G401.6 (cell line): ENCODE data around the gene CNGB1.
"Not testable (repeated sequence)": the region's sequence is repeated elsewhere in the genome, so short reads cannot be mapped to it uniquely, and the experiment has no call there.

Experiments
- FAIRE-seq: peaks from 2 replicates; lab custom pipeline; 2012; peaks lifted over from hg19 to GRCh38; lab: Jason Lieb, UNC

Gene CNGB1

DNA sequence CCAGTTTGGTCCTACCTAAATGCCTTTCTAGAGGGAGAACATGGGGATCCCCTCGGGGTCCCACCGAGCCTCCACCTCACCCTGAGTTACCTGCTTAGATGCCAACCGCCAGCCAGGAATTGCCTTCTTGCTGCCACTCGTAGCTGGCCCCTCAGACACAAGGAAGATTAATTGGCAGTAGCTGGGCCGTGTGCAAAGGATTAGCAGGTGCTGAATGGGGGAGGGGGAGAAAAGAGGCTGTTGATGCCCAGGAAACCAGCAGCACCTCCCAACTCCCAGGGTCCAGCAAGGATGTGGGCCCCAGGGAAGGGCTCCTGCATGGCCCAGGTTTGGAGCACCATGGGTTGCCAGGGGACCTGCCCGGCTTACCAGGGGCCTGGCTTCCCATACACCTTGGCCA is at the start of gene CNGB1:
TSS of gene CNGB1 (minus strand) at position 159 of the 400 bp plus-strand sequence. CDS start 3,842 bp downstream, outside the sequence.
- no peak for FAIRE-seq

DNA sequence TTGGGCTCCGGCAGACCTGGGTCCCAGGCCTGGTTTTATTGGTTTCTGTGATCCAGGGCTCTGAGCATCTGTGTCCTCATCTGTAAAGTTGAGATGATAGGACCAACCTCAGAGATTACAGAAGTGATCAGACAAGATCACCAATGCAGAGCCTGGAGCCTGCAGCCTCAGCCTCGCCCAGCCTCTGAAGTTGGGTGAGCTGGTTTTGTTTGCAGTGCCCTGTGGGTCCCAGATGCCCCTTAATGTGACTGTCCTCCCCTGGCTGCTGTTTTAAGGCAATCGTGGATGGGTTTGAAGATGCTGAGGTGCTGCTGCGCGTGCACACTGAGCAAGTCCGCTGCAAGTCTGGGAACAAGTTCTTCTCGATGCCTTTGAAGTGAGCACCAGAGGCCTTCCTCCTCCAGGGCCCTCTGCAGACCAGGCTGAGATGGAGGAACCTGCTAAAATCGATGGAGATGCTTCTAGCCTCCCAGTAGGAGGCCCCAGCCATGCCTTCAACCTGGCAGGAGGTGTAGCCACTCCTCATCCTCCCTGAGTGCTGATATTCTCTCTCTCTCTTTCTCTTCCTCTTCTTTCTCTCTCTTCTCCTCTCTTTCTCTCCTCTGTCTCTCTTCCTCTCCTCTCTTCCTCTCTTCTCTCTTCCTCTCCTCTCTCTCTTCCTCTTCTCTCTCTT is 49.1 kb upstream of the CNGB1 start:
- FAIRE-seq = no peak

DNA sequence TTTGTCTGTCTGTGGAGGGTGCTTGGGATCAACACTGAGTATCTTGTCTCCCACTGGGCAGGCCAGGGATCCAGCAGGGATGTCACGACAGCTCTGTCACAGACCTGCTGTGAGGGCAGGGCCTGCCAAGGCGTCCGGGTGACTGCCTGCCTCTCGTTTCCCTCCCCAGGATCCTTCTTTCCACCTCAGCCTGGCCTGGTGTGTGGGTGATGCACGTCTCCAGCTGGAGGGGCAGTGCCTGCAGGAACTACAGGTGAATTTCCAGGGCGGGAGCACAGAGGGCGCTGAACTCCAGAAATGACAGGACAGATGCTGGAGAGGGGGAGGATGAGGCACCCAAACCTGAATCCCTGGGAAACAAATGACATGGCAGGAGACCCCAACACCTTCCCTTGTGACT is 47.9 kb upstream of the CNGB1 start:
- no peak for FAIRE-seq

DNA sequence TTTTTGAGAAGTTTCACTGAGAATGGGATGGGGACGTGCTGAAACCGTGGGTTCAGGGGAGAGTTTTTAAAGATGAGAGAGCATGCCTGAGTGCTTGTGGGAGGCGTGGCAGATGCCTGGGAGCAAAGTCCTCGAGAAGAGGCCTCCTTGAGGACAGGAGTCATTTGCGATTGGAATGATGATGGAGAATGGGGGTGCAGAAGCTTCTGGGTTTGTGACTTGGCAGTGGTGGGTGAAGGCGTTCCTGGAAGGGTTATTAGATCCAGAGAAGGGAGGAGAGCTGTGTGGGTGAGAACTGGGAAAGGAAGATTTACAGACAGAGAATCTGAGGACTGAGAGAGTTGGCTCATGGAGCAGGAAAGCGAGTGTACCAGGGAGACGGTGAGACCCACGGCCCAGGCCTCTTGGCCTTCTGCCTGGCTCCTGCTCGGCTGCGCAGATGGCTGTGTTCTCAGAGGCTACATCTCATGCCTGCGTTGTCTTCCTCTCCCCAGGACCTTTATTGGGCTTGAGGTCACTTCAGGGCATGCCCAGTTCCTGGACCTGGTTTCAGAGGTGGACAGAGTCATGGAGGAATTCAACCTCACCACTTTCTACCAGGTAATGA is 46.0 kb upstream of the CNGB1 start:
- no peak for FAIRE-seq

DNA sequence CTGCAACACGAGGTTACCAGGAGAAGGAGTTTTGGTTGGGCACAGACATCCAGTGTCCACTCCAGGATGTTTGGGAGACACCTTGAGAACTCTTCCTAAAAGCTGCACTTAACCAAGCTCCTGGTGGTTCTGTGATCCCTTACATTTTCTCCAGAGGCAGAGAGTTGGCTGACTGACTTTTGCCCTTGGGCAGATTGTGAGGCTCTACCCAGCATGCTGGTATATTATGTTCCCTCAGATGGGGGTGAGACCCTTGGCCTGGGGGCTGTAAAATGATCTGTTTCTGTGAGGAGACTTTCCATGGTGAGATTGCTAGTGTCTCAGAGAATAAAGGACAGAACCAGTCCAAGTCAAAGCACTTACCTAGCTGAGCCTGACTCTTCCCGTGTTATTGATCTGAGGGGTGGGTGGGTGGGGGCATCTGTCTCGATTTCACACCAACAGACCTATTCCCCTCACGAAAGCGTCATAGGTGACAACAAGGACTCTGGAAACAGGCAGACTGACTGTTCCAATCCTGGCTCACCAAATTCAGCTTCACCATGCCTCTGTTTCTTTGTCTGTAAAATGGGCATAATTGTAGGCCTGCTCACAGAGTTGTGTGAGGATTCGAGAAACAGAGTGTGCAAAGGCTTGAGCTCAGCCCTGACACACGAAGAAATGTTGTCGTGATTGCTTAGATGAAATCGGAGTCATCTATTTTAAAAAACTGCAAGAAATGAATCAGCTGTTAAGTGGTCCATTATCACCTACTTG is 42.5 kb upstream of the CNGB1 start:
- no peak for FAIRE-seq

DNA sequence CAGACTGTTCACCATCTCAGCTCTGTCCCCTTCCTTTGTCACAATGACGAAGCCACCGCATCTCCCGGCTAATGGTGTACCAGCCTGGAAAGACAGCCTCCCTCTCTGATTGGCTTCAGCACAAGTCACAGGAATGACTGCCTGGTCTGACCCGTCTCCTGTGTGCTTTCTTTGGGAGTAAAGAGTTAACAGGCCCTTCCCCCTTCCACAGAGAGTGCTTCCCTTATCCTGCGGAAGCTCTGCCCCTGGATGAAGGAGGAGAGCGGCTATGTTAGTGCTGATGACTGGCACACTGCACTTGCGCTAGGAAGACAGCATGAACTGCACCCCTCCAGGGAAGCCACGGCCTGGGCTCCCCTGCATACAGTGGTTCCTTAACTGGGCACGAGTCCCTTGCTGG is 41.6 kb upstream of the CNGB1 start:
- FAIRE-seq = no peak

DNA sequence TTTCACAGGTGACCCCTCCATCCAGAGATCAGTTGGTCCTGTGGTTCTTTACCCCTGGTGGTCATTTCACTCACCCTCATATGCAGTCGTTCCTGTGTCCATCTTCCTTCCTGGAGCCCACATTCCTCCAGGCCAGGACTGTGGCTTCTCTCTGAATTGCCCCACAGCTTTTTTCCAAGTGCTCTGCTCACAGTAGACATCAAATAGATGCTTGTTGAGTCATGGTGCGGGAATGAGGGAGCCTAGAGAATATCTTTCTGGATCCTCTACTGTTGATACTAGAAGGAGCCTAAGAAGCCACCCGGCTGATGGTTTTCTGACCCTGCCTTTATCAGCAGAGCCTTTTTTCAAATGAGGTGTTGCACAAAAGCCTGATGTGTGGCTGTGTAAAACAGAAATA is 40.7 kb upstream of the CNGB1 start:
- no peak for FAIRE-seq

DNA sequence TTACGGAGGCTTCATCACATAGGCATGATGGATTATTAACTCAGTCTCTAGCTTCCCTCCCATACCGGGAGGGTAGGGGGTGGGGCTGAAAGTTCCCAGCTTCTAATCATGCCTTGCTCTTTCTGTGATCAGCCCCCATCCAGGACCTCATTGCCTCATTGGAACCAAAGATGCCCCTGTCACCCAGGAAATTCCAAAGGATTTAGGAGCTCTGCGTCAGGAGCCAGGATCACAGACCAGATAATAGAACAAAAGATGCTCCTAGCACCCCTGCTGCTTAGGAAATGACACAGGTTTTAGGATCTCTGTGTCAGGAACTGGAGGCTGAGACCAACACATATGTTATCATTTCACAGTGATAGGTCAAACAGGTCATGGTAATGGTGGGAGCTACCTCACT is 40.0 kb upstream of the CNGB1 start:
- FAIRE-seq = no peak

DNA sequence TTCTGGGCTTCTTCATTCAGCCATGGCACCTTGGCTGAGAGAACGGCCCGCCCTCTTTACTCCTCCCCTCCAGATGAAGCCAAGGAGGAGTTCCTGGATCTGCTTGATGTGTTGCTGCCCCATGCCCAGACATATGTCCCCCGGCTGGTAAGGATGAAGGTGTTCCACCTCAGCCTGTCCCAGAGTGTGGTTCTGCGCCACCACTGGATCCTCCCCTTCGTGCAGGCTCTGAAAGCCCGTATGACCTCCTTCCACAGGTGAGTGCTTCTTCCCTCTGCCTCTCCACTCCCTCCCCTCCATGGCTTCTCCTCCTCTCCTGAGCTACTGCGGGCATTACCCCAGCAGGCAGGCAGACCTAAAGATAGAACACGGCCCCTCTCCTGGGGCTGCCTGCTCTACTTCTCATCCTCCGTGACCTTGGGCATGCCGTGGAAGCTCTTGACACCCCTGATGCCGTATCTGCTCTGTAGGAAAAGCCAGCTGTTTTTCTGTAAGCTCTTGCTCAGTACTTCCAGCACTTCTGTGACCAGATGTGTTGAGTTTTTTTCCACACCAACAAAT is 39.0 kb upstream of the CNGB1 start:
- no peak for FAIRE-seq

DNA sequence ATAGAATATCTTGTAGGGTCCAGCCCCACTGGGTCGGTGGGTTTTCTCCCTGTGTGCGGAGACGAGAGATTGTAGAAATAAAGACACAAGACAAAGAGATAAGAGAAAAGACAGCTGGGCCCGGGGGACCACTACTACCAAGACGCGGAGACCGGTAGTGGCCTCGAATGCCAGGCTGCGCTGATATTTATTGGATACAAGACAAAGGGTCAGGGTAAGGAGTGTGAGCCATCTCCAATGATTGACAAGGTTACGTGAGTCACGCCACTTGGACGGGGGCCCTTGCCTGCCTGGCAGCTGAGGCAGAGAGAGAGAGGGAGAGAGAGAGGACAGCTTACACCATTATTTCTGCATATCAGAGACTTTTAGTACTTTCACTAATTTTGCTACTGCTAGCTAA is 33.8 kb upstream of the CNGB1 start:
- not testable (repeated sequence) for FAIRE-seq

DNA sequence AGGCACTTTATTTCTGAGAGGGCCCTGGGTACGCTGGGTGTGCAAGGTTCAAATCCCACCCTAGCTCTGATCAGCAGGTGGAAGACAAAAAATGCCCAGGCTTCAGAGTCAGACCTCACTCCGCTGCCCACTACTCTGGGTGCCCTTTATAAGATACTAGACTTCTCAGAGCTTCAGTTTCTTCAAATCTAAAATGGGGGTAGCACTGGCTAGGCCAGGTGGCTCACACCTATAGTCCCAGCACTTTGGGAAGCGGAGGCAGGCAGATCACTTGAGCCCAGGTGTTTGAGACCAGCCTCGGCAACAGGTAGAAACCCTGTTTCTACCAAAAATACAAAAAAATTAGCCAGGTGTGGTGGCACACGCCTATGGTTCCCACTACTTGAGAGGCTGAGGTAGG is 32.0 kb upstream of the CNGB1 start:
- no peak for FAIRE-seq

DNA sequence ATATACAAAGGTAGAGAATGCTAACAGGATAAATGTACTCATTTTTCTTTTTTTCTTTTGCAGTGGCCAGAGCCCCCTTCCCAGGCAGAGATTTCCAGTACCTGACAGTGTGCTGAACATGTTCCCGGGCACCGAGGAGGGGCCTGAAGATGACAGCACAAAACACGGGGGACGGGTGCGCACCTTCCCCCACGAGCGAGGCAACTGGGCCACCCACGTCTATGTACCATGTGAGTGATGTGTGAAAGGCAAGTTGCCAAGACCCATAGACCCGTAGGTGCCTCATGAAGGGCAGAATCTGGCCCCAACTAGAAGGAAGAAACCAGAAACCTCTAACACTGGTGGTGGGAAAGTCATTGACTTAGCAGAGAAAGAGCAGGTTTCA is 31.5 kb upstream of the CNGB1 start:
- no peak for FAIRE-seq

DNA sequence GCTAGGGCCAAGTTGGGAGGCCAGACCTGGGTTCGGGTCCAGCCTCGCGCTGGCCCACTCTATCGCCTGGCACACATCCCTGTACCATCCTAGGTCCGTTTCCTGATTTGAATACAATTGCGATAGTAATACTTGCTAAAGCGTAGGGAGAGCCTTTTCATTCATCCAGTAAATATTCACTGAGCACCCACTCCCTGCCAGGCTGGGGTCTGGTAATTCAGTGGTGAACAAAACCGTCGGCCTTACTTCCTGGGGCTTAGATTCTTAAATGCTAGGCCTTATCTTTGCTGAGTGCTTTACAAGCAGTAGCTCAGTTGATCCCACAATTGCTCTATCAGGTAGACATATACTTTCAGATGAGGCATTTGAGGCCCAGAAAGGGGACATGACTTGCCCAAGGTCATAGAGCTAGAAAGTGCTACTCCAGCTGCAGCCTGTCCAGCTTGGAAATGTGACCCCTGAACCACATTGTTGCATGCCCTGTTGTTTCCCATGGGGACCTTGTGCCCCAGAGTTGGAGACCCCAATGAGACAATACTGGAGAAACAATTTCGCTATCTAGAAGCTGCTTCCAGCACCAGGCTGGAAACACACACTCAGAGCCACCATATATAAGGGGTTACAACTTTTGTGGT is 31.0 kb upstream of the CNGB1 start:
- no peak for FAIRE-seq

DNA sequence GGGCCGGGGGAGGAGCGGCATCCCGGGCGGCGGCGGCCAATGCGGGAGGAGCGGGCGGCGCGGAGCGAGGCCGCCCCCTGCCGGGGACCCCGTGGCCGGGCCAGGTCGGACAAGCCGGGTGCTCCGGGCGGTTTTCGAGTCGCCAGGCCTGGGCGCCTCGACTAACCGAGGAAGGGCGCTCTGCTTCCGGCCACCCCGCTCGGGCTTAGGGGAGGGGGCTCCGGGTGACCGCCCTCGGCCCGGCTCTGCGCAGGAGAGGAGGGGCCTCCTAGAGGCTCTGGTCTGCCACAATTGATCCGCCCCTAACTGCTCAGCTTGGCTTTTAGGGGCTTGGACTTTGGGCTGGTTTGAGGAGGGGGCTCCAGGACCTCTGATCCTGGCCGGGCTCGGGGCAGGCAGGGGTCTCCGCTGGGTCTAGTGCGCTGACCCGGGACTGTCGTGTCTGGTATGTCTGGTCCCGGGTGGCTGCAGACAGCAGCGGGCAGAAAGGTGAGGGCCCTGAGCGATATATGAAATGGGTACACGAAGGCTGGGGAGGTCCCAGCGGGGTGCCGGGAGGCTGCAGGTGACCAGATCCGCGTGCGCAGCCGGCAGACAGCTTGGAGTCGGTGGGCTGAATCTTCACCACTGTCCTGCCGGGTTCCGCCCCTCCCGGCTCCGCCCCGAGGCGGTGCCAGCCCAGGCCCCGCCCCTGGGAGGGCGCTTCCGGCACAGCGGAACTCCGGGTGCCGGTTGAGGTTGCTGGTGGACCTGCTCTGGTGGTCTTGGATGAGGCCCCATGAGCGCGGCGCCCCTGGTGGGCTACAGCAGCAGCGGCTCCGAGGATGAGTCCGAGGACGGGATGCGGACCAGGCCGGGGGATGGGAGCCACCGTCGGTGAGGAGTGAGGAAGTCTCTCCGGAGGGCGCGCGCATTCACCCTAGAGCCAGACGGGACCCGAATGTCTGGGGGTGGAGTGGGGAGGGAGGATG is 30.1 kb upstream of the CNGB1 start, which contains the start of gene USB1:
TSS of gene USB1 (plus strand) at position 702 of the 971 bp plus-strand sequence. CDS start at position 779, 77 bp downstream.
- peak; percentile 21 for FAIRE-seq

DNA sequence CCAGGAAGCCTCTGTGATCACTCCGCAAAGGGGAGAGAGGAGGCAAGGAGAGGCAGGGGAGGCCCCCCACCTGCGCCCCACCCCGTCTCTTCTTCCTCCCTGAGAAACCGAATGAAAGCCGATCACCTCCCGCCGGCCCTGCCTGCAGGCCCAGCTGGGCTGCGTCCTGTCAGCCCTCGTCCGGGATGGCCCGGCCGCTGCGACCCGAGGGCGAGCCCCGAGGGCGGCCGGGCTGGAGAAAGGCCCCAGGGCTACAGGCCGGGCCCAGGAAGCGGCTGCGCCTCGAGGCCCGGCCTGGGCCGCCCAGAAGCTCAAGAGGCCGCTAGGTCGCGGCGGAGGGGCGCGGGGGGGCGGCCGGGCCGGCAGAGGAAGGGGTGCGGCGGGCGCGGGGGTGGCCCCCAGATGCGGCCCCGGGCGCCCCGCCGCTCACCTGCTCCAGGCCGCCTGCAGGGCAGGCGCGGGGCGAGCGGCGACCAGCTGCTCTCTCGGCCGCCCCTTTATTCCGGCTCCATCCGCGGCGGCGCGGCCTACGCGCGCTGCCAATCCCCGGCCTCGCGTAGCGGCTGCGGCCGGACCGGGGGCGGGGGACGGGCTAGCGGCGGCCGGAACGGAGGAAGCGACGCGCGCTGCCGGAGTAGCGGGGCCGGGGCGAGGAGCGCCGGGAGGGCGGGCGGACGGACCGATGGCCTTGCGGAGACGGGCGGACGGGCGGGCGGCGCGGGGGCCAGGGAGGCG is 29.2 kb upstream of the CNGB1 start, which contains the start of gene ZNF319:
TSS of gene ZNF319 (minus strand) at position 702 of the 735 bp plus-strand sequence. CDS start 2,407 bp downstream, outside the sequence.
- no peak for FAIRE-seq

DNA sequence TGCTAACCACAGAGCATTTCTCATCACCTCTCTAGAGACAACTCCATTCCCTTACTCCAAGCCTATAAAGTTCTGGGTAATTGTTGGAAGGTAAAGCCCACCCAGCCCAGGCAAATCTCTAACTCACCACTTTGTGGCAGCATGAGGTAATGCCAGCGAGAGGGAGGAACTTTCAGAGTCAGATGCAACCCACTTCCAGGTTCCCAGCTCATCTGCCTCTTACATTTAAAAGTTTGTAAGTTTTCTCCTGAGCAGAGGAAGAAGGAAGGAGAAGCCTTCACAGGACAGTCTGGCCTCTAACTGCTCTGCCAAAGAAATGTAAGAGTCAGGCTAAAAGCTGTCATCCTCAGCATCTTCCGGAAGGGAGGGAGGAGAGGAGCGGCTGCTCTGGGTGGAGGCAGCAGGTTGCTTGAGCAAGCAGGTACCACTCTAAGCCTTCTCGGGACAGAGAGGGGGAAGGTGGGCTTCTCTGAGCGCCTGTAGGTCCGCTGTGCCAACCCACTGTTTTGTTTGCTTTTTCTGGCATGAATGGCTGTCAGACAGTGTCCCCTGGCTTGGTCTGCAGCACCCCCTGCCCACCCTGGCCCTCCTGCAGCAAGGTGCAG is 28.5 kb upstream of the CNGB1 start:
- FAIRE-seq = no peak

DNA sequence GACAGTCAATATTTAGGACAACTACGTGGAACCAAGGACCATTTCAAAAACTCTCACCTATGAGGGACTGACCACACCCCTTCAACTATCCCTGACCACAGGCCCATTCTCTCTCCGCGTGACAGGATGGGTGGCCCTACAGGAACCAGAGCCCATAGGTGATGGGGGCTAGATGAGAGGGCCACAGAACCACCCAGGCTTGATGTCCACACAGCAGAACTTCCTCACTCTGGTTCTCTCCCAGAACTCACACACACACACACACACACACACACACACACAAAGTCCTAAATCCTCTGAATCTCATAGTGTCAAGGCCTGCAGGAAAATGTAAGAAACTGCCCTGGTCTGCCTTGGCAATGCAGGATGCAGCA is 28.1 kb upstream of the CNGB1 start:
- FAIRE-seq = no peak

DNA sequence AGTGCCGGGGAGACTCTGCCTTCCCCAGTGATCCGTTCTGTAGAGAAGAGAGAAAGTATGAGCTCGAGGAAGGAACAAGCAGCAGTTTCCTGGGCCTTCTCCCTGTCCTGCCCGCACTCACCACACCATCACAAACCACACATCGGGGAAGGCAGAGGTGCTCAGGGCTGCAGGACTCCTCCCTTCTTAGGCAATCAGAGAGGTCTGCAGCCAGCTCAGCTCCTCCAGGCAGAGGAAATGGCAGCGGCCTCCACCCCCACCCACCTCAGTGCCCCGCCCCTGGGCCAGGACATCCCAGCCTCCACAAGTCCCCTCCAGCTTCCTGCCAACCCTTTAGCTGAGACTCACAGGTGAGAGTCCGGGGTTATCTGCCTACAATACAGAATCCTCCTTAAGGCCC is 27.6 kb upstream of the CNGB1 start:
- FAIRE-seq = no peak

DNA sequence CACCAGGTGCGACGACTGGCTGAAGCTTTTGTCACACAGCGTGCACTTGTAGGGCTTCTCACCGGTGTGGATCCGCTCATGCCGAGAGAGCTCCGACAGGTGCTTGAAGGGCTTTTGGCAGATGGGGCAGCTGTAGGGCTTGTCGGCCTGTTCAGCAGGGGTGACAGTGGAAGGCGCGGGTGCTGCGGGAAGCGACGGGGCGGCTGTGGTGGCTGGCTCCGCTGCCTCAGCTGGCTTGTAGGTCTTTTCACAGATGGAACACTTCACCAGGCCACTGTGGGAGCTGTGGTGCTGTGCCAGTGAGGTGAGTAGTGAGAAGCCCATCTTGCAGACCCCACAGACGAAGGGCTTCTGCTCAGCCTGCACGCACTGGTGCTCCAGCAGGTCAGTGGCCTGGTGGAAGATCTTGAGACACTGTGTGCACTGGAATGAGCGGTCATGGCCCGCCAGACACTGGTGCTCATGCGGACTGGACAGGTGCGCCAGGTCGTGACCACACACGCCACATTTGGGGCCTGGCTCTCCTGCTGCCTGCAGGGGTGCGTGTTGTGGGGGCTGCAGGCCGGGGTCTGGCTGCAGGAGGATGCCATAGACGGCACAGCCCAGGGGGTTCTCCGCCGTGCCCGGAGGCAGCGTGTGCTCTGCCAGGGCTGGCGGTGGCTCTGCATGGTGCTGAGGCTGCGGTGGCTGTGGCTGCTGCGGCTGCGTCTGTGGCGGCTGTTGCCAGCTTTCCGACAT is 26.8 kb upstream of the CNGB1 start:
- no peak for FAIRE-seq

DNA sequence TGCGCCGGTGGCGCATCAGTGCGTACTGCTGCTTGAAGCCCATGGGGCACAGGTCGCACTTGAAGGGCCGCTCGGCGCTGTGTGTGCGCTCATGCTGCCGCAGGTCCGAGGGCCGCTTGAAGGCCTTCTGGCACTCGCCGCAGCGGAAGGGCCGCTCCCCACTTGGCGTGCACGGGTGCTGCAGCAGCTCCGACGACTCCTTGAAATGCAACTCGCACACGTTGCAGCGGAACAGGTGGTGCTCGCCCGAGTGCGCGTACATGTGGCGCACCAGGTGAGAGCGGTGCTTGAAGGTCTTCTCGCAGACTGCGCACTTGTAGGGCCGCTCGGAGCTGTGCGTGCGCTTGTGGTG is 26.2 kb upstream of the CNGB1 start:
- no peak for FAIRE-seq
